SK-N-SH (cell line): ENCODE measurements around the gene NIPAL3.

Experiments used
- CTCF ChIP-seq: fragments of 200-600 bp; sonication (generic); IDR thresholded peaks from 2 replicates; pipeline ENCODE4 v1.6.1; 2017; ENCODE audit warnings: antibody characterized with exemption, mild to moderate bottlenecking, moderate library complexity
- EP300 ChIP-seq, 2 experiments: IDR thresholded peaks; 2 replicates each; pipeline versions ENCODE4 v1.4.0 to v1.6.1; 2012; ENCODE audit warnings: borderline replicate concordance in 1 of 2, low read depth in 1 of 2, low read length in 1 of 2
- FOXM1 ChIP-seq: IDR thresholded peaks from 2 replicates; pipeline ENCODE4 v1.4.0; 2012; ENCODE audit warnings: low read depth, mild to moderate bottlenecking
- JUND ChIP-seq: IDR thresholded peaks from 2 replicates; pipeline ENCODE4 v1.4.0; 2012
- NFIC ChIP-seq: IDR thresholded peaks from 2 replicates; pipeline ENCODE4 v1.4.0; 2012; ENCODE audit warnings: borderline replicate concordance
- POLR2AphosphoS5 ChIP-seq: IDR thresholded peaks from 2 replicates; pipeline ENCODE4 v1.6.1; 2012; ENCODE audit warnings: low read depth, low read length
- RAD21 ChIP-seq: IDR thresholded peaks from 2 replicates; pipeline ENCODE4 v1.6.1; 2012; ENCODE audit warnings: mild to moderate bottlenecking, low read length
- RCOR1 ChIP-seq: fragments of 150-350 bp; IDR thresholded peaks from 2 replicates; pipeline ENCODE4 v1.6.1; 2017; ENCODE audit warnings: antibody characterized with exemption, low read length
- TAF1 ChIP-seq: IDR thresholded peaks from 2 replicates; pipeline ENCODE4 v1.6.1; 2012; ENCODE audit warnings: low read depth, mild to moderate bottlenecking, low read length, moderate library complexity, borderline replicate concordance
- TF ChIP-seq, protein P1 (sequence below): IDR thresholded peaks from 2 replicates; pipeline ENCODE4 v1.4.0; 2012; ENCODE audit warnings: low read depth, borderline replicate concordance

GRCh38 chr1:24505816-24506215, 90.2 kb downstream of the NIPAL3 start:
- TF ChIP-seq FOXM1 (no peak), EP300 (IDR thresholded peaks at IDR 0.05; ENCODE audit: borderline replicate concordance in 1 of 2, low read depth in 1 of 2, low read length in 1 of 2) (no peak), CTCF (no peak), RCOR1 (no peak), POLR2AphosphoS5 (no peak), TAF1 (no peak), JUND (no peak), RAD21 (no peak), NFIC (no peak)
- TF ChIP-seq, protein P1, sequence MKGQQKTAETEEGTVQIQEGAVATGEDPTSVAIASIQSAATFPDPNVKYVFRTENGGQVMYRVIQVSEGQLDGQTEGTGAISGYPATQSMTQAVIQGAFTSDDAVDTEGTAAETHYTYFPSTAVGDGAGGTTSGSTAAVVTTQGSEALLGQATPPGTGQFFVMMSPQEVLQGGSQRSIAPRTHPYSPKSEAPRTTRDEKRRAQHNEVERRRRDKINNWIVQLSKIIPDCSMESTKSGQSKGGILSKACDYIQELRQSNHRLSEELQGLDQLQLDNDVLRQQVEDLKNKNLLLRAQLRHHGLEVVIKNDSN: no peak
